Measurements from ENCODE around the gene SH3BP5. TPM values are rescaled to one million over a fixed set of nuclear protein-coding genes. Genes with fewer than 3 reads are reported as not detected.

The SH3BP5 gene
- total and polyA plus RNA-seq, 2 donors (not counting 1 experiment from before 2014, with no cell fraction given): 76.6 to 92.3 TPM

DNA sequence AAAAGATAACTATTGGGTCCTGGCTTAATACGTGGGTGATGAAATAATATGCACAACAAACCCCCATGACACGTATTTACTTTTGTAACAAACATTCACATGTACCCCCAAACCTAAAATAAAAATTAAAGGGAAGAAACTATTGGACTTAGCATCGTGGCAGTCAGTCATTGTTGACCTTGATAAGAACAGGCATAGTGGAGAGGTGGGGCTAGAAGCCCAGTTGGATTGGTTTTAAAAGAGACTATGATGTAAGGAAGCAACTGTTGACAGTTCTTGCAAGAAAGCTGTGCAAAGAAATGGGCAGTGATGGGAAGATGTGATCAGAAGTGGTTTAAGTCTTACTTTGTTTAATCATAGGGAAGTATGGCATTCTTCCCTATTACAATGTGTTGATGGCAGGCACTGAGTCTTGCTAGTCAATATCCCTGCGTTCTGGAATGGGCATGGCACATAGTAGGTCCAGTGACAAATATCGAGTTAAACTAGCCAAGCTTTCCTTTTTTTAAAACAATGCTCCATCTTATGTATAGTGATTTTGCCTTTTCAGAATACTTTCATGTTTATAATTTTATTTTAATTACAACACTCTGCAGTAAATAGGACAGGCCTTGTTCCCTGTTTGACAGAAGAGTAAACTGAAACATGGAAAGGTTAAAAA lies 88.4 kb downstream of the SH3BP5 start:
- no peak overlapping the region for H3K27ac ChIP-seq (ENCODE audit: low read length in 2 of 2)
- Mint-ChIP-seq H3K4me3 (no peak overlapping the region), H3K27ac (no peak overlapping the region), H3K4me1 (no peaks in the 10 kb centered on the region), H3K9me3 (ENCODE audit: insufficient read depth) (no peaks in the 10 kb centered on the region), H3K27me3 (no peaks in the 10 kb centered on the region)
- no peaks in the 10 kb centered on the region for H3K4me1 ChIP-seq (ENCODE audit: control insufficient read depth in 2 of 2, insufficient read depth in 2 of 2, low read length in 2 of 2)
- no peaks in the 10 kb centered on the region for H3K27me3 ChIP-seq (replicated peaks in 1 of 4; ENCODE audit: control extremely low read depth in 1 of 4, control insufficient read depth in 3 of 4, insufficient read depth in 4 of 4, low read length in 3 of 4)
- TF ChIP-seq EZH2 (IDR thresholded peaks at IDR 0.05; ENCODE audit: borderline replicate concordance, insufficient read depth, low read depth, low read length, poor library complexity, severe bottlenecking): no peak
- no peak for TF ChIP-seq CTCF (IDR thresholded peaks at IDR 0.05)
- H2AFZ ChIP-seq (ENCODE audit: insufficient read depth, low read depth, low read length, poor library complexity, severe bottlenecking): no peak overlapping the region
- 78% methylated on average over 1 of the region's 5 CpGs for WGBS (ENCODE audit: insufficient coverage)
- CTCF ChIA-PET: interaction anchor here (1.3 to 6.4 kb wide), 4 partner anchors 24 to 163 kb away, joined by 5 to 46 read pairs (median 6); no protein-coding TSS in a partner anchor
- intact Hi-C loops (cut with micrococcal nuclease): no loop called here
- no peak overlapping the region for H3K9ac ChIP-seq (ENCODE audit: low read length)
- no peaks in the 10 kb centered on the region for H3K79me2 ChIP-seq (ENCODE audit: control insufficient read depth, insufficient read depth, low read length)
- no peak for ATAC-seq (ENCODE audit: low read depth)
- peaks cover 15 to 59% of the 10 kb centered on the region in 2 experiments for H3K36me3 ChIP-seq (replicated peaks in 1 of 2; ENCODE audit: control extremely low read depth in 1 of 2, control insufficient read depth in 1 of 2, extremely low read depth in 1 of 2, insufficient read depth in 2 of 2, low read length in 1 of 2)
- H3K4me2 ChIP-seq (replicated peaks; ENCODE audit: low read depth, low read length, poor library complexity, severe bottlenecking): no peak overlapping the region
- POLR2A ChIA-PET: no interaction called here
- H4K20me1 ChIP-seq (ENCODE audit: control insufficient read depth, insufficient read depth, low read length, poor library complexity, severe bottlenecking): no peaks in the 10 kb centered on the region
- H3K4me3 ChIP-seq (ENCODE audit: control extremely low read depth in 1 of 5, extremely low read depth in 1 of 5, insufficient read depth in 1 of 5, low read depth in 2 of 5, low read length in 4 of 5): no peak overlapping the region
- no peaks in the 10 kb centered on the region for H3K9me3 ChIP-seq (ENCODE audit: control extremely low read depth in 1 of 3, control insufficient read depth in 2 of 3, insufficient read depth in 1 of 3, low read length in 2 of 3)
- no peak for DNase-seq

DNA sequence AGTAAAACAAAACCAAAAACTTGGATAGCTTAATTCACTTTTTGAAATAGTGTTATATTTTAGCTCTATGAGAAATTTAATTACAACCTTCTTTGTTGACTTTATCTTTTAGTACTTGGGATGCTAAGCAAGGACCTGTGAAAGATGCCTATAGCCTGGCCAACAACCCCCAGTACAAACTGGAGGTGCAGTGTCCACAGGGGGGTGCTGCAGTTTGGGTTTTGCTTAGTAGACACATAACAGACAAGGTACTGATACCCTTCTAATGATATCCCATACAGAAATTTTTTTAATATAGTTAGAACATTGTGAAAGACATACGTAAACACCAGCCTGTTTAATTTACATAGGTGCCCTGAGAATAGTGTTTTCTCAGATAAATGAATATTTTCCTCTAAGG lies 91.0 kb downstream of the SH3BP5 start:
- no peak overlapping the region for H3K9ac ChIP-seq (ENCODE audit: low read length)
- intact Hi-C loops (cut with micrococcal nuclease): loop anchor here (1.0 kb wide), 1 partner anchor 164 kb away; no protein-coding TSS in a partner anchor

More for the DNA sequence above, 91.0 kb downstream of the SH3BP5 start:
- Mint-ChIP-seq H3K9me3 (ENCODE audit: insufficient read depth) (no peaks in the 10 kb centered on the region), H3K4me3 (no peak overlapping the region), H3K27ac (no peak overlapping the region), H3K27me3 (no peaks in the 10 kb centered on the region), H3K4me1 (no peaks in the 10 kb centered on the region)
- Histone ChIP-seq H3K4me3 (ENCODE audit: control extremely low read depth in 1 of 5, extremely low read depth in 1 of 5, insufficient read depth in 1 of 5, low read depth in 2 of 5, low read length in 4 of 5) (no peak overlapping the region), H3K9me3 (ENCODE audit: control extremely low read depth in 1 of 3, control insufficient read depth in 2 of 3, insufficient read depth in 1 of 3, low read length in 2 of 3) (no peaks in the 10 kb centered on the region), H3K79me2 (ENCODE audit: control insufficient read depth, insufficient read depth, low read length) (no peaks in the 10 kb centered on the region), H2AFZ (ENCODE audit: insufficient read depth, low read depth, low read length, poor library complexity, severe bottlenecking) (no peak overlapping the region), H3K36me3 (replicated peaks in 1 of 2; ENCODE audit: control extremely low read depth in 1 of 2, control insufficient read depth in 1 of 2, extremely low read depth in 1 of 2, insufficient read depth in 2 of 2, low read length in 1 of 2) (peaks cover 12 to 53% of the 10 kb centered on the region in 2 experiments), H3K27me3 (replicated peaks in 1 of 4; ENCODE audit: control extremely low read depth in 1 of 4, control insufficient read depth in 3 of 4, insufficient read depth in 4 of 4, low read length in 3 of 4) (no peaks in the 10 kb centered on the region), H3K27ac (ENCODE audit: low read length in 2 of 2) (no peak overlapping the region), H3K4me2 (replicated peaks; ENCODE audit: low read depth, low read length, poor library complexity, severe bottlenecking) (no peak overlapping the region), H4K20me1 (ENCODE audit: control insufficient read depth, insufficient read depth, low read length, poor library complexity, severe bottlenecking) (no peaks in the 10 kb centered on the region), H3K4me1 (ENCODE audit: control insufficient read depth in 2 of 2, insufficient read depth in 2 of 2, low read length in 2 of 2) (no peaks in the 10 kb centered on the region)
- no CpG with 5 or more reads among the region's 1 CpG for WGBS (ENCODE audit: insufficient coverage)
- ATAC-seq (ENCODE audit: low read depth): peak; percentile 61
- ChIA-PET POLR2A (no interaction called here), CTCF (interaction anchor here (0.6 to 6.4 kb wide), 10 partner anchors 11 to 165 kb away, joined by 3 to 46 read pairs (median 3); no protein-coding TSS in a partner anchor)
- TF ChIP-seq CTCF (IDR thresholded peaks at IDR 0.05) (peak; percentile 64), EZH2 (IDR thresholded peaks at IDR 0.05; ENCODE audit: borderline replicate concordance, insufficient read depth, low read depth, low read length, poor library complexity, severe bottlenecking) (no peak)
- peak; percentile 60 for DNase-seq

Measured in B cell (primary cell).